ENCODE measurements around the gene HSP90AB1. TPM values are rescaled to one million over a fixed set of nuclear protein-coding genes. Genes with fewer than 3 reads are reported as not detected.

HSP90AB1 gene
- total and polyA plus RNA-seq, 2 of the 8 experiments (the other 6 are each of a cell fraction or from before 2014, with no cell fraction given): 1,564 to 2,297 TPM

DNA sequence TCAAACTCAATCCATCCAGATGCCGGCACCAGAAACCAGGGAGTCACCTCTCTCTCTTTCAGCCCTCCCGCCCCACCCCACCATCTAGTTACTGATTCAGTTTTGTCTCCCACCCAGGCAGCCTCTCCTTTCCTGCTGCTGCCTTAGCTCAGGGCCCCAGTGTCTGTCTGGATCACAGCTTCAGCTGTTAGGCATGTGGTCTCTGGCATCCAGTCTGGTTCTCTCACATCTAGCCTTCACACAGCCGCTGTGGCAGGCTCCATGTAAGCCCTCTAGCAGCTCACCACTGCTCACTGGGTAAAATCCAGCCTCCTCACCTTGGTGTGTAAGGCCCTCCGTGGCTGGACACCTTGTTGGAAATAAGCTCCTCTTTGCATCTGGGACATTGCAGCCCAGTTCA lies 44.9 kb downstream of the HSP90AB1 start:
- H2BK5ac ChIP-seq (ENCODE audit: low read depth, low read length): no peak overlapping the region
- H3K4me3 ChIP-seq (ENCODE audit: extremely low read depth in 1 of 4, insufficient read depth in 2 of 4, low read depth in 3 of 4, low read length in 4 of 4): no peak overlapping the region
- FAIRE-seq (no peak), DNase-seq (ENCODE audit: low read depth in 1 of 2, low spot score in 2 of 2) (no peak)
- no peak overlapping the region for H3K4me2 ChIP-seq (ENCODE audit: insufficient read depth in 1 of 2, low read depth in 2 of 2, low read length in 2 of 2)
- no peak overlapping the region for H3K14ac ChIP-seq (ENCODE audit: insufficient read length)
- H3K23me2 ChIP-seq (ENCODE audit: low read depth, low read length): 0 out of 2 replicates have a peak, but pooled peaks cover 2% of the 10 kb centered on the region
- H2BK20ac ChIP-seq (ENCODE audit: low read length): no peak overlapping the region
- H2AK5ac ChIP-seq (ENCODE audit: low read depth, low read length): no peak overlapping the region
- no peaks in the 10 kb centered on the region for H3K36me3 ChIP-seq (ENCODE audit: control insufficient read depth in 2 of 4, insufficient read depth in 4 of 4, low read length in 3 of 4)
- no peaks in the 10 kb centered on the region for H4K20me1 ChIP-seq (replicated peaks in 1 of 2; ENCODE audit: control insufficient read depth in 1 of 2, insufficient read depth in 2 of 2, low read length in 2 of 2)
- H4K5ac ChIP-seq (ENCODE audit: insufficient read length, low read depth, low read length): no peak overlapping the region
- H3K9ac ChIP-seq (replicated peaks in 1 of 4; ENCODE audit: extremely low read depth in 1 of 4, low read depth in 3 of 4, low read length in 3 of 4): peak overlapping the region in 1 of 4 experiments; percentile 21; a peak in 1 of 7 replicates
- no peaks in the 10 kb centered on the region; a peak in 2 of 7 replicates for H3K4me1 ChIP-seq (replicated peaks in 1 of 4; ENCODE audit: control insufficient read depth in 3 of 4, insufficient read depth in 4 of 4, low read length in 3 of 4)
- H3K56ac ChIP-seq (replicated peaks; ENCODE audit: insufficient read length, low read depth, low read length): no peak overlapping the region
- no peak overlapping the region for H2AFZ ChIP-seq (ENCODE audit: low read length)
- H4K8ac ChIP-seq (ENCODE audit: extremely low read depth, insufficient read depth, low read length): no peak overlapping the region
- TF ChIP-seq CREB1 (IDR thresholded peaks at IDR 0.05): no peak
- peak overlapping the region; percentile 81; the same call in 1 of the 2 replicates for H2BK15ac ChIP-seq (ENCODE audit: low read length)
- WGBS, 2 experiments (ENCODE audit: extremely low coverage in 1 of 2, insufficient coverage in 1 of 2, insufficient read length in 1 of 2, insufficient replicate concordance in 2 of 2, low coverage in 1 of 2, low lambda C conversion rate in 2 of 2, missing lambda C conversion rate in 1 of 2): 92% methylated on average over 3 of the region's 4 CpGs; no CpG with 5 or more reads in 1 of the 2 experiments
- H3K9me3 ChIP-seq (ENCODE audit: insufficient read depth in 2 of 2, low read depth in 1 of 2, low read length in 1 of 2): no peaks in the 10 kb centered on the region
- ChIA-PET POLR2A (ENCODE audit: partially characterized antibody) (interaction anchor here (0.9 to 3.4 kb wide), 14 partner anchors 10 to 50 kb away, joined by 3 to 16 read pairs (median 4); partner anchors contain the start of genes AARS2, HSP90AB1, SPATS1 and TMEM151B), CTCF (ENCODE audit: partially characterized antibody) (interaction anchor here (0.8 to 6.2 kb wide), 10 partner anchors 8 to 47 kb away, joined by 3 to 69 read pairs (median 4); partner anchors contain the start of gene AARS2)
- no peaks in the 10 kb centered on the region for H3K79me2 ChIP-seq (ENCODE audit: control insufficient read depth in 1 of 2, insufficient read depth in 2 of 2, low read length in 2 of 2)
- no peak overlapping the region for H3K27ac ChIP-seq (ENCODE audit: low read depth, low read length)
- H3K27me3 ChIP-seq (replicated peaks in 1 of 4; ENCODE audit: control insufficient read depth in 3 of 4, extremely low read depth in 1 of 4, insufficient read depth in 3 of 4, low read length in 3 of 4): peaks cover 0 to 20% (median 12%) of the 10 kb centered on the region in 4 experiments; a peak in 6 of 7 replicates
- no peak overlapping the region for H3K23ac ChIP-seq (ENCODE audit: insufficient read length)
- no peak overlapping the region for H4K91ac ChIP-seq (replicated peaks; ENCODE audit: insufficient read length, low read length)
- no peak overlapping the region for H3K4ac ChIP-seq (replicated peaks; ENCODE audit: insufficient read length, low read depth, low read length)
- 0 out of 2 replicates have a peak overlapping the region, but pooled peaks have one; percentile 27 for H2BK12ac ChIP-seq (ENCODE audit: low read depth, low read length)
- no peak overlapping the region for H3K18ac ChIP-seq (ENCODE audit: extremely low read depth, low read length)
- H2BK120ac ChIP-seq (replicated peaks; ENCODE audit: low read depth, low read length): no peak overlapping the region
- H3K79me1 ChIP-seq (ENCODE audit: low read depth, low read length): no peaks in the 10 kb centered on the region
